Activated T-cell treated with anti-CD3 and anti-CD28 coated beads, Interleukin-2, amount 50 U/mL, for 1 hour (primary cell): ENCODE measurements around the gene MAG.

ENCODE experiments used
- DNase-seq: peaks from one replicate; pipeline ENCODE4 v3.0.0-alpha.2; 2020

The MAG gene

DNA sequence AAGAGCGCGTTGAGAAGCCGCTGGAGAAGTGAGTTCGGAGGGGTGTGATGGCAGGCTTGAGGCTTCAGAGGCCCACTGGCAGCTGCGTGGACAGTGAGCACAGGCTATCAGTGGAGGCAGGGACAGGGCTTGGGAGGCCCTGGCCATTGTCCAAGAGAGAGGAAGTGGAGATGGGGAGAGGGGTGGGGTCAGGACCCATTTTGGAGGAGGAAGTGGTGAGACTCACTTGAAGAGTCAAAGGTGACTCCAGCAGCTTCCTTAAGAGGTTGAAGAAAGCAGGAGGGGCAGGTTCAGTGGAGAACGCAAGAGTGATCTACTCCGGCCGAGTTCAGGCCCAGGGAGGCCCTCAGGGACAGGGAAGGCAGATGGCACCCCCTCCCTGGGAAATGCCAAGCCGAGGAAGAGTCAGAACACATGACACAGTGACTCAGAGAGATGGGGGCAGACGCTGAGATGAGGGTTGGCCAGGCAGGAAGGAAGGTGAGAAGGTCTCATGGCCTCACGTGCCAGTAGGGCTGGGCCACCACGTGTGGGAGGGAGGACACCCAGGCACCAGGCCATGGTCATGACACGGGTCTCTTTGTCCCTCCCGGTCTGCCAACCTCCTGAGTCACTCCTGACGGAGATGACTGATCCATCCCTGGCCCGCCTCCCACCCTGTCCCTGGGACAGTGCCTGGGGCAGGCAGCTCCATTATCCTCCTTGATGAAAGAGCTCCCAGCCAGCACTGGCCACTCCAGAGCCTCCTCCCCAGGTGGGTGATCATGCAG lies 26.9 kb downstream of the MAG start:
- DNase-seq, result no peak

DNA sequence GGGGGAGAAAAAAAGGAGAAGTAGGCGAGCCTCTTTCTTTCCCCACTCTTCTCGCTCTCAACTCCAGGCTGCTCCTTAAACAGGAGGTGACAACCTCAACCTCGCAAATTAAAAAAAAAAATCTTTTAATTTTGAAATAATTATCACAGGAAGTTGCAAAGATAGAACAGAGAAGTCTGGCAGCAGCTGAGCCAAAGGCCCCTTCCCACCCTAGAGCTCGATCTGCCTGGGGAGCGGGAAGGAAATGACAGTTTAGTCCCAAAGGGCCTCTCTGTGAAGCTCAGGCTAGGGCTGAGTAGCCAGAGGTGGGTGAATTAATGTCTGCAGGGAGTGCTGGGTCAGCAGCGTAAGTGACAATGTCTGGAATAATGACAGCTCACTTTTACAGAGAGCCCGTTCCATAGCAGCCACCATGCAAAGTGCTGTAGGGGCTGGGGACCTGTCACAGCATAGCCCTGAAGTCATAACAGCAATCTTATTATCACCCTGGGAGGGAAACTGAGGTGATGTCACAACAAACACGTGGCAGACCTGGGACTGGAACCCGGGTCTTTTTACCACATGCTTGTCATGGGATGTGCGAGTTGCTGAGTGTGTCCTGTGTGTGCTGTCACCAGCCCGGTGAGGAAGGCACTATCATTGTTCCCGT lies 28.2 kb downstream of the MAG start:
- no peak for DNase-seq

DNA sequence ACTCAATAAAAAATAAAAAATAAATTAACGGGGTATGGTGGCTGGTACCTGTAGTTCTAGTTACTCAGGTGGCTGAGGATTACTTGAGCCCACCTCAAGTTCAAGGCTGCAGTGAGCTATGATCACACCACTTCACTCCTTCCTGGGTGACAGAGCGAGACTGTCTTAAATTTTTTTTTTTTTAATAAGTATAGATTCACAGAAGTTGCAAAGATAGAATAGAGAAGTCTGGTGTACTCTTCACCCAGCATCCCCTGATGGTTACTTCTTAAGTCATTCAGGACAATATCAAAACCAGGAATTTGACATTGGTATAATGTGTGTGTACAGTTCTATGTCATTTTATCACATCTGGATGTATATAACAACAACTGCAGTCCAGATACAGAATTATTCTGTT lies 29.3 kb downstream of the MAG start:
- DNase-seq, result no peak

DNA sequence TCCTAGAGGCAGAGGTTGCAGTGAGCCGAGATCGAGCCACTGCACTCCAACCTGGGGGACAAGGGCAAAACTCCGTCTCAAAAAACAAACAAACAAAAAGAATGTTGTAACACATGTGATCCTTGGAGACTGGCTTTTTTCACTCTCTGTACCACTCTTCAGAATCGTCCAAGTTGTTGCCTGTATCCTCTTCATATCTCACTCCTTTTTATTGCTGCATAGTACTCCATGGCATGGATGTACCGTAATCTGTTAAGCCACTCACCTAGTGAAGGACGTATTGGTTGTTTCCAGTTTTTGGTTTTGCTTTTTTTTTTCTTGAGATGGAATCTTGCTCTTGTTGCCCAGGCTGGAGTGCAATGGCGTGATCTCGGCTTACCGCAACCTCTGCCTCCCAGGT lies 30.1 kb downstream of the MAG start:
- DNase-seq, result no peak

DNA sequence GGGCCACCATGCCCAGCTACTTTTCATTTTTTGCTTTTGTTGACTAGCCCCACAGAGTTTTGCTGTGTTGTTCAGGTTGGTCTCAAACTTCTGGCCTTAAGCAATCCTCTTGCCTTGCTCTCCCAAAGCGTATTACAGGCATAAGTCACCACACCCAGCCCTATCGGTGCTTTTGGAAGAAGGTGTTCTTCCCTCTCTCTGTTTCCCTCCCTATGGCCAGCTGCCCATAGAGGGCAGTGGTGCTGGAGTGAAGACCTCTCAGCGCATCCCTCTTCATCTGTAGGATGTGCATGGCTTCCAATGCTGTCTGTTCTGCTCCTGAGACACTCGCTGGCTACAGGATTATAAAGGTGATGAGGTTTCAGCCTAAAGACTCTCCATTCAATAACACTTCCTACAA lies 35.7 kb downstream of the MAG start:
- DNase-seq, result no peak

DNA sequence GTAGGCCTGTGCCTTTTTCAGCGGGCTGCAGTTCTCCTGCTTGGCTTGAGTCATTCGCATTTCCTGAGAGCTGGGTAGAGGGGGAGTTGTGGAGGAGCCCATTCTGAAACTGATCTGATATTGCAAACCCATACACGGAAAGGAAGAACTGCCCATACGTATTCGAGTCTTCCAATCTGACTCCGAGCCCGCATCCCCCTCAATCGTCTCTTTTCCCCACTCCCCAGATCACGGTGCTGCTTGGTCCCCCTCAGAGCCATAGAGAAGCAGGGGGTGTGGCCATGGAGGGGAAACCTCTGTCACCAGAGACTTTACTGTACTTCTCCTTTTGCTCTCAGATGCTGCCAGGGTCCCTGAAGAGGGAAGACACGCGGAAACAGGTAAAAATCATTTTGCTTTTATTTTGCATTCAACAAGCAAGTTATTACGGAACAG lies 36.9 kb downstream of the MAG start, which contains the start of gene CD22:
Gene CD22 (plus strand): TSS at position 337 of the 435 bp plus-strand sequence. CDS start 2,854 bp downstream, outside the sequence.
- no peak for DNase-seq

DNA sequence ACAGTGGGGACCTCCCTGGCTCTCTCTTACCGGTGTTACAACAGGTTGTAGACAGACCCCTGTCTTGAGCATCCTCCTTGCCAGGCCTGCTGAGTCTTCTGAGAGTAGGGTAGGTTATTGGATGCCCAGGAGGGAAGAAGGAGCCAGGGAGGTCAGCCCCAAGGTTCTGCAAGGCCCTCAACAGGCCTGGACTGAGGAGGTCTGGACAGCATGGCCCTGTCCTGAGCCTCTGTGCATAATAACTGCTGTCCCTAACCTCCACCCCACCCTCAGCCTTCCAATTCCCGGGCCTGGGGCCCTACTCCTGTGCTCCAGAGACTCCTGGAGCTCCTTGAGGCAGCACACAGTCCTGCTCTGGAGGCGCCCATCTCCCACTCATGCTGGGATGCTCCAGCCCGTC lies 37.4 kb downstream of the MAG start:
- no peak for DNase-seq

DNA sequence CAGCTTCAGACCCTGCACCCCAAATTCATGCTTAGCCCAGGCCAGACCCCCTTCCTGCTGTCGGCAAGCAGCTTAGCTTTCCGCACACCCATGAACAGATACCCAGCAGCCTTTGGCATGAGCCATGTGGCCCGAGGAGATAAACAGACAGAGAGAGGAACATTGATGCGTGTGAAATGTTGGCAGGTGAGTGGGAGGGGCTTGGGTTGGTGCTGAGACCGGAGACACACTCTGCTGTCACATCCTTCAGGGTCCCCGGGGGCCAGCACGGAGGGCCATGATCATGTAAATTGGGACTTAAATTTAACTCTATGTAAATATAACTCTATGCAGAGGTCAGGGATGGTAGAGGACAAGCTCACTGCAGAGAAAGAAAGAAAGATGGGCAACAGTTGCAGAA lies 38.5 kb downstream of the MAG start:
- no peak for DNase-seq

DNA sequence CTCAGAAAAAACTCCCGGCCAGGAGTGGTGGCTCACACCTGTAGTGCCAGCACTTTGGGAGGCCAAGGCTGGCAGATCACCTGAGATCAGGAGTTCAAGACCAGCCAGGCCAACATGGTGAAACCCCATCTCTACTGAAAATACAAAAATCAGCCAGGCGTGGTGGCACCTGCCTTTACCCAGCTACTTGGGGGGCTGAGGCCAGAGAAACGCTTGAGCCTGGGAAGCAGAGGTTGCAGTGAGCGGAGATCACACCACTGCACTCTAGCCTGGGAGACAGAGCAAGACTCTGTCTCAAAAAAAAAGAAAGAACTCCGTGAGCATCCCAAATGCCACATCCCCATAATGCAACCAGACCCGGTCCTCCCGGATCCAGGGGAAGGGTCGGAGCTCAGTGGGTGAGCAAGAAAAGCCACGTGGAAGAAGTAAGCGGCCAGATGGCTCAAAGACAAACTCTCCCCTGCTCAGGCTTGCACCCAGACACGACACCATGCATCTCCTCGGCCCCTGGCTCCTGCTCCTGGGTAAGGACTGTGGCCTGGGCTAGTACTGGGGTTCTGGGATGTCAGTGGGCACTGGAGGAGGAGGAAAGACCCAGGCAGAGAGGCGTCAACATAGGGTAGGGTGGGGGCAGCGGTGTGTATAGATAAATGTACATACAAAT lies 39.7 kb downstream of the MAG start:
- DNase-seq, result no peak

DNA sequence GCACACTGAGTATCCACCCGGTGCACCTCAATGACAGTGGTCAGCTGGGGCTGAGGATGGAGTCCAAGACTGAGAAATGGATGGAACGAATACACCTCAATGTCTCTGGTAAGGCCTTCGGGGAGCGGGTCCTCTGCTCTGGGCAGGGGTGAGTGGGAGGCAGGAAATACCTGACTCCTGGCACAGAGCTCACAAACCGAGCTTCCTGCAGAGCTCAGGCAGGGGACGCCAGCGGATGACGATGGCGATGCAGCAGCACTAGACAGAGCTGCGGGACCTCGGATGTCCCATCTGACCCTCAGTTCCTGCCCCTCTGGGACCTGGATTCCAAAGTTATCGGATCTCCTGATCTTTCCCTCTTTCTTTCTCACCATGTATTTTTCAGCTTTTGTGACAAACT lies 40.9 kb downstream of the MAG start:
- DNase-seq, result peak; percentile 29

DNA sequence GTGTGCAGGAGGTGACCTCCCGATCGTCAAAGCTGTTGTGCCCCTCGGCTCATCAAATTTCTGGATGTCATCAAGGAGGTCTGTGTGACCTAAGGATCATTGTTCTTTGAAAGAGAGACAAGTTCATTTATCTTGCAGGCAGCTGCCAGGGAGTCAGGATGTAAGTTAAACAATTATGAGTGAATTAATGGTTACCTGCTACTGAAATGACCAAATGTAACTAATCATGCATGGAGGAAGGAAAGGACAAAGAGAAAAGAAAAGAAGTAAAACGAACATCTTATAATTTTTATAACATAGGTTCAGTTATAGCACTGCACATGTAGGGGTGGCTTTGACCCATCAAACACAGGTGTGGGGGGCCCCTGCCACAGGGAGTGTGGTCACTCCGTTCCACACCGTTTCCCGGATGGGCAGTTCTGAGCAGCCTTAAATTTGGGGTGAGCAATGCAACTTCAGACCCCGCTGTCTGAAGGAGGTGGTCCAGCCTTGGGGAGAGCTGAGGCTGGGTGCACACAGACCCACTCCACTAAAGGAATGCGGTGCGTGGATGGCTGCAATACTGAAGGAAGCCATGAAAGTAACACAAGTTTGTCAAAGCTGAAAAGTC lies 42.3 kb downstream of the MAG start:
- no peak for DNase-seq

DNA sequence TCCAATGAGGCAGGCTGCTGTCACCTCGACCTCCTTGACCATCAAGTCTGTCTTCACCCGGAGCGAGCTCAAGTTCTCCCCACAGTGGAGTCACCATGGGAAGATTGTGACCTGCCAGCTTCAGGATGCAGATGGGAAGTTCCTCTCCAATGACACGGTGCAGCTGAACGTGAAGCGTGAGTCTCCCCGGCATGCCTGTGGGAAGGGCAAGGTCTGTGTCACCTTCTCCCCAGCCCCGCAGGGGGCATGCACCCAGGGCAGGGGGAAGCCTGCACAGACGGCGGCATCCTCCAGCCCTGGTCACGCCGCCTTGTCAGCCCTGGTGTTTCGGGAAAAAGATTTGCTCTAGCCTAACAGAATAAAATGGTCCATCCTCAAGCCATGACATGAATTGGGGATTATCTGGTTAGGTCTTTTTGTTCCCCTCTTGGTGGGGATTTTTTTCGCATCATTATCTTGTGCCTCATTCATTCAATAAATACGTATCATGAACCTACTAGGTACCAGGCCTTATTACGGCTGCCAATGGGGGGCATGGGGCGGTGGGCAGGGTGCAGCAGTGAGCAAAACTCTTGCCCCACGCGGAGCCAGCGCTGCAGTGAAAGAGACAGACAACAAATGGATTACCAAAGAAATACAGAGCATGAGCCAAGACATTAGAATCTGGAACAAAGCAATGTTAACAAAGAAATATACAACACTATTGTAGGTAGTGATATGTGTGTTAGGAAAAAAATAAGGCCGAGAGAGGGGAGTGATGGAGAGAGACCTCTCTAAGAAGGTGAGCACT lies 44.4 kb downstream of the MAG start:
- DNase-seq, result no peak

DNA sequence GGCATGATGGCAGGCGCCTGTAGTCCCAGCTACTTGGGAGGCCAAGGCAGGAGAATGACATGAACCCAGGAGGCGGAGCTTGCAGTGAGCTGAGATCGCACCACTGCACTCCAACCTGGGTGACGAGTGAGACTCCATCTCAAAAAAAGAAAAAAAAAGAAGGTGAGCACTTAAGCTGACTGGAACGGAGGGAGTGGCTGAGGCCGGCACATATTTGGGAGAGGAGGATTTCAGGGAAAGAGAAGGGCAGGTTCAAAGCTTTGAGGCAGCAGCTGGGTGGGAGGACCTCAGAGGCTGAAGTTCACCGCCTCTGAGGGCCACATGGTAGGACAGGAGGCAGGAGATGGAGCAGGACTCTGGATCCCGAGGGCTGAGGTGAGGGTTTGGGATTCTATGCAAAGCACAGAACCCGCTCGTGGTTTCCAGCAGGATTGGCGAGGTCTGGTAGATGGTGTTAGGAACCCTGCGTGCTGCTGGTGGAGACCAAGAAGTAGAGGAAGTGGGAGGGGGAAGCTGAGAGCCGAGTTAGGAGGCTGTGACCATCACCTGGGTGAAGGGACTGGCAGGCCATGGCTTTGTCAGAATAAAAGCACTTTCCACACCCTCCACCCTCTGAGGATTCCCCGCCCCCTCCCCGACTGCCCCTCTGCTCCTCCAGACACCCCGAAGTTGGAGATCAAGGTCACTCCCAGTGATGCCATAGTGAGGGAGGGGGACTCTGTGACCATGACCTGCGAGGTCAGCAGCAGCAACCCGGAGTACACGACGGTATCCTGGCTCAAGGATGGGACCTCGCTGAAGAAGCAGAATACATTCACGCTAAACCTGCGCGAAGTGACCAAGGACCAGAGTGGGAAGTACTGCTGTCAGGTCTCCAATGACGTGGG lies 45.4 kb downstream of the MAG start:
- no peak for DNase-seq

DNA sequence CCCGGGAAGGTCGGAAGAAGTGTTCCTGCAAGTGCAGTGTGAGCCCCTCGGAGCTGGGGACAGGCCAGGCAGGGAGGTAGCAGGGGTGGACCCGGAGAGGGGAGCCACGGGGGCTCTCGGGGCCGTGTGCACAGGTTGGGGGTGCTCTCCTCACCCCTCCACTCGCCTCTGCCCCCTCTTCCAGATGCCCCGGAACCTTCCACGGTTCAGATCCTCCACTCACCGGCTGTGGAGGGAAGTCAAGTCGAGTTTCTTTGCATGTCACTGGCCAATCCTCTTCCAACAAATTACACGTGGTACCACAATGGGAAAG lies 46.0 kb downstream of the MAG start:
- no peak for DNase-seq

DNA sequence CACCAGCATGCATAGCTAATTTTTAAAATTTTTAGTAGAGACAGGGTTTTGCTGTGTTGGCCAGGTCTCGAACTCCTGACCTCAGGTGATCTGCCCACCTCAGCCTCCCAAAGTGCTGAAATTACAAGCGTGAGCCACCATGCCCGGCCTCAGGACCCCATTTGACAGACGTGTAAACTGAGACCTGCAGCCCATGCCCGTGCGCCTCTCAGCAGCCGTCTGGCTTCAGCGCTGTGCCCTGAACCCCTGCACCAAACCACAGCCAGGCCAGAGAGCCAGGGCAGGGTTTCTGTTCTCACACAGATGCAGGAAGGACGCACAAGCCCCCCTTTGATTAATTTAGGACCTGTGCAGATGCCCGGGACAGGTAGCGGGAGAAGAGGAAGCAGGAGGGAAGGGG lies 48.5 kb downstream of the MAG start:
- no peak for DNase-seq

DNA sequence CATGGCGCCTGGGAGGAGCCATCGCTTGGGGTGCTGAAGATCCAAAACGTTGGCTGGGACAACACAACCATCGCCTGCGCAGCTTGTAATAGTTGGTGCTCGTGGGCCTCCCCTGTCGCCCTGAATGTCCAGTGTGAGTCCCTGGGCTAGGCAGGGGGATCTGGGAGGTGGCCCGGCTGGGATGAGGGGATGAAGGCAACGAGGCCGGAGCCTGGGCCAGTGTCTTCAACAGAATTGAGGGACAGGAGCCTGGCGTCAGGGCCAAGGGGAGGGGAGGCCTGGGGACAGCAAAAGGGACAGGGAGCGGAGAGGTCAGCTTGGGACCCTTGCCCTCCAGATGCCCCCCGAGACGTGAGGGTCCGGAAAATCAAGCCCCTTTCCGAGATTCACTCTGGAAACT lies 49.0 kb downstream of the MAG start:
- no peak for DNase-seq

DNA sequence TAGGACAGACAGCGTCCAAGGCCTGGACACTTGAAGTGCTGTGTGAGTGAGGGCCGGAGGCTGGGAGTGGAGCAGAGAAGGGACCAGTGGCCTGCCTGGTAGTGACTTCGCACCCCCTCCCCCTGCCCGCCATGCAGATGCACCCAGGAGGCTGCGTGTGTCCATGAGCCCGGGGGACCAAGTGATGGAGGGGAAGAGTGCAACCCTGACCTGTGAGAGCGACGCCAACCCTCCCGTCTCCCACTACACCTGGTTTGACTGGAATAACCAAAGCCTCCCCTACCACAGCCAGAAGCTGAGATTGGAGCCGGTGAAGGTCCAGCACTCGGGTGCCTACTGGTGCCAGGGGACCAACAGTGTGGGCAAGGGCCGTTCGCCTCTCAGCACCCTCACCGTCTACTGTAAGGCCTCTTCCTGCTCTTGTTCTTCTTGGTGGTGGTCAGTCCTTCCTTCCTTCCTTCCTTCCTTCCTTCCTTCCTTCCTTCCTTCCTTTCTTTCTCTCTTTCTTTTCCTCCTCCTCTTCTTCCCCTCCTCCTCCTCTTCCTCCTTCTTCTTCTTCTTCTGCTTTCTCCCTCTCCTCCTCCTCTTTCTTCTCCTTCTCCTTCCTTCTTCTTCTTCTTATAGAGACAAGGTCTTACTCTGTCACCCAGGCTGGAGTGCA lies 49.7 kb downstream of the MAG start:
- no peak for DNase-seq

DNA sequence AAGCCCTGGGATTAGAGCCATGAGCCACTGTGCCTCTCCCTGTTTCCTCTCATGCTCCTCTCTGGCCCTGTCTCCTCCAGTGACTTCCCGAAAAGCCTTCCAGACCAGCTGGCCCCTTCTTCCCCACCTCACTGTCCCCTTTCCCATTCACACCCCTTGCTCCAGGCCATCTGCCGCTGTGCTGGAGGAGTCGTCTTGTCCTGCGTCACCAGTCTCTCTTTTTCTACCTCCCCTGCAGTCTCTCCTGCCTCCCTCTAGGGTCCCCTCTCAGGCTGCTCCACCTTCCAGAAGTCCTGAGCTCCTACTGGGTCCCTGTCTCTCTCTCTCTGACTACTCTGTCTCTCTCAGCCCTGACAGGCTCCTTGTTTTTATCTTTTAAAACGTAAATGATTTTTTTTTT lies 50.5 kb downstream of the MAG start:
- DNase-seq, result no peak

DNA sequence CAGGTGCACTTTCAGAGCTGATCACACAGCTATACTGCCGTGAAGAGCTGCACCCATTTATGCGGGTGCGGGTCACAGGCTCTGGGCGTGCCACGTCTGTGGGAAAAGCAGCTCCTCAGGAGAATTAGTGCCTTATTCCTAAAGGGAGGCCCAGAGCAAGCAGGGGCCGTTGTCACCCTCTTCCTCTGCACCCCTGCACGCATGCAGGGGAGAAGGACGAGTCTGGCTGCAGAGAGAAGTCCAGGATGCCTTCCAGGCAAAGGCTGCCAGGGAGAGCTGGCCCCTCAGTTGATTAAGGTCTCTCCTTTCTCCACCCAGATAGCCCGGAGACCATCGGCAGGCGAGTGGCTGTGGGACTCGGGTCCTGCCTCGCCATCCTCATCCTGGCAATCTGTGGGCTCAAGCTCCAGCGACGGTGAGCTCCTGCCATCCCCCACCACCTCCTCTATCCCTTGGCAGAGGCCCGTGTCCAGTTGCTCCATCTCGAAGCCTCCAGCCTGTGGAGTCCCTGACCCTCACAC lies 52.6 kb downstream of the MAG start:
- DNase-seq, result peak; percentile 8

DNA sequence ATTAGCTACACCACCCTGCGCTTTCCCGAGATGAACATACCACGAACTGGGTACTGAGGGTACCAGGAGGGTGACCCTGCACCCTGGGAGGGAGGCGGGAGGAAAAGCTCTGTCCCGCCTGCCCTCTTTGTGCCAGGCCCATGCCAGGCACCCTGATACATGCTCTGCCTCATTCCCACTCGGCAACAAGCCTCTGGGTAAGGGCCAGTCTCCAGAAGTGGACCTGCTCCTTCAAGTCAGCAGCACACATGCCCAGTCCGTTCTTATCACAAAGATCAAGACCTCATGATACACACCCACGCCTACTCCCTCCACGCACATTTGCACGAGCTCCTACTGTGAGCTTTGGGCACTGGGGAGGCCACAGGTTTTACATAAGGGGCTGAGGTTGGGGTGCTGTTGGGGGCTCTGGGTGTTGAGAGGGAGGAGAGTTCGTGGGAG lies 53.7 kb downstream of the MAG start:
- DNase-seq, result peak; percentile 14
